CD14-positive monocyte (primary cell): ENCODE results near the gene PRKAB1. TPM values are rescaled to one million over a fixed set of nuclear protein-coding genes. Genes with fewer than 3 reads are reported as not detected.

Experiments
- DNase-seq, 3 donors: peaks; one replicate each; pipeline ENCODE4 v3.0.0-alpha.2; 2011 to 2022
- H2AFZ ChIP-seq: 2 replicates; pipeline ENCODE4 v1.6.0; 2012; ENCODE audit warnings: mild to moderate bottlenecking, low read depth, low read length, inconsistent platforms; ENCODE audit not compliant: insufficient read depth, poor library complexity, severe bottlenecking
- H3K27ac ChIP-seq, 2 donors: 1 replicate in 1 of 2; 2 replicates in 1 of 2; pipeline ENCODE4 v1.5.1; 2012 to 2013; ENCODE audit warnings: low read length in 2 of 2, control low read depth in 1 of 2, inconsistent platforms in 1 of 2, low read depth in 1 of 2, mild to moderate bottlenecking in 1 of 2
- H3K27me3 ChIP-seq, 2 donors: one replicate each; pipeline versions ENCODE4 v1.6.0 to v1.6.1; 2011 to 2013; ENCODE audit warnings: low read length in 2 of 2; ENCODE audit not compliant: control insufficient read depth in 2 of 2, insufficient read depth in 2 of 2
- H3K36me3 ChIP-seq, 2 donors: replicated peaks in 1 of 2; 1 replicate in 1 of 2; 2 replicates in 1 of 2; pipeline versions ENCODE4 v1.5.1 to v1.6.1; 2012 to 2013; ENCODE audit warnings: low read length in 2 of 2, control low read depth in 1 of 2, inconsistent platforms in 1 of 2, mild to moderate bottlenecking in 1 of 2; ENCODE audit not compliant: insufficient read depth in 2 of 2, control insufficient read depth in 1 of 2
- H3K4me1 ChIP-seq, 2 donors: 1 replicate in 1 of 2; 2 replicates in 1 of 2; pipeline versions ENCODE4 v1.5.1 to v1.6.1; 2012 to 2013; ENCODE audit warnings: low read length in 2 of 2, control low read depth in 1 of 2, inconsistent platforms in 1 of 2, mild to moderate bottlenecking in 1 of 2, moderate library complexity in 1 of 2; ENCODE audit not compliant: insufficient read depth in 2 of 2, control insufficient read depth in 1 of 2
- H3K4me2 ChIP-seq: replicated peaks from 2 replicates; pipeline ENCODE3; 2012; ENCODE audit warnings: low read length, moderate library complexity, mild to moderate bottlenecking; ENCODE audit not compliant: poor library complexity, severe bottlenecking; ENCODE audit errors: extremely low read depth
- H3K4me3 ChIP-seq, 3 experiments: fragments of 200-600 bp in 1 of 3; sonication (generic) in 1 of 3; replicated peaks in 1 of 3; 1 replicate in 2 of 3; 2 replicates in 1 of 3; pipeline ENCODE4 v1.5.1; 2011 to 2013; ENCODE audit warnings: low read length in 3 of 3, mild to moderate bottlenecking in 3 of 3, control low read depth in 2 of 3, low read depth in 2 of 3, inconsistent platforms in 1 of 3, moderate library complexity in 1 of 3
- H3K79me2 ChIP-seq: 2 replicates; pipeline ENCODE4 v1.6.0; 2012; ENCODE audit warnings: mild to moderate bottlenecking, control low read depth, inconsistent platforms, low read length, moderate library complexity; ENCODE audit not compliant: insufficient read depth
- H3K9ac ChIP-seq: 2 replicates; pipeline ENCODE4 v1.6.0; 2017; ENCODE audit warnings: low read length, mild to moderate bottlenecking; ENCODE audit not compliant: insufficient read depth, poor library complexity, severe bottlenecking
- H3K9me3 ChIP-seq, 2 donors: replicated peaks in 1 of 2; 1 replicate in 1 of 2; 2 replicates in 1 of 2; pipeline versions ENCODE4 v1.5.1 to v1.6.1; 2012 to 2013; ENCODE audit warnings: low read length in 2 of 2, control low read depth in 1 of 2; ENCODE audit not compliant: control insufficient read depth in 1 of 2, insufficient read depth in 1 of 2
- H4K20me1 ChIP-seq: 2 replicates; pipeline ENCODE4 v1.6.0; 2012; ENCODE audit warnings: mild to moderate bottlenecking, low read length, control low read depth, moderate library complexity; ENCODE audit not compliant: insufficient read depth
- H3K27ac Mint-ChIP-seq, 7 donors: one replicate each; pipeline ENCODE4 v1.8.0; 2020; ENCODE audit warnings: mild to moderate bottlenecking in 7 of 7, mixed read lengths in 7 of 7, moderate library complexity in 6 of 7, inconsistent platforms in 2 of 7
- H3K27me3 Mint-ChIP-seq, 3 donors: one replicate each; pipeline ENCODE4 v1.8.0; 2021 to 2022; ENCODE audit warnings: low read depth in 3 of 3, mild to moderate bottlenecking in 3 of 3, mixed read lengths in 3 of 3, moderate library complexity in 3 of 3, inconsistent platforms in 1 of 3
- H3K36me3 Mint-ChIP-seq, 2 donors: one replicate each; pipeline ENCODE4 v1.8.0; 2020; ENCODE audit warnings: mixed read lengths in 2 of 2, inconsistent platforms in 1 of 2, mild to moderate bottlenecking in 1 of 2
- H3K4me1 Mint-ChIP-seq: one replicate; pipeline ENCODE4 v1.8.0; 2020; ENCODE audit warnings: mild to moderate bottlenecking, mixed read lengths
- H3K4me3 Mint-ChIP-seq, 2 donors: one replicate each; pipeline ENCODE4 v1.8.0; 2020; ENCODE audit warnings: mild to moderate bottlenecking in 2 of 2, mixed read lengths in 2 of 2, moderate library complexity in 1 of 2
- H3K9me3 Mint-ChIP-seq, 7 donors: one replicate each; pipeline ENCODE4 v1.8.0; 2020 to 2022; ENCODE audit warnings: mixed read lengths in 7 of 7, mild to moderate bottlenecking in 6 of 7, moderate library complexity in 6 of 7, inconsistent platforms in 2 of 7
- CTCF ChIP-seq: fragments of 200-600 bp; IDR thresholded peaks from one replicate; pipeline ENCODE4 v1.8.0; 2022; ENCODE audit warnings: antibody characterized with exemption, mild to moderate bottlenecking
- WGBS: methylation state at CpG from one replicate; pipeline ENCODE4 v1.1.5; 2013; ENCODE audit warnings: missing lambda C conversion rate; ENCODE audit not compliant: insufficient coverage; 5-methylcytosine and 5-hydroxymethylcytosine counted together
- intact Hi-C, 2 donors: fragments of 100-400 bp; cut with micrococcal nuclease; formaldehyde crosslinking; loops; one replicate each; pipeline versions ENCODE4 v1.15.0 to v1.15.1; 2023
- polyA plus RNA-seq, 3 donors: library from polyadenylated mRNA; depleted of rRNA in 1 of 3; unstranded in 2 of 3; stranded (reverse) in 1 of 3; fragments of 300-500 nt in 2 of 3; fragments of >200 nt in 1 of 3; fragmentation: Illumina TruSeq in 2 of 3; gene quantifications; 1 replicate in 2 of 3; 2 replicates in 1 of 3; pipeline ENCODE4 v1.2.3, GENCODE V29; 2012 to 2021

Gene PRKAB1
- polyA plus RNA-seq, 3 donors, result 20.5 to 35.9 (median 23.0) TPM

- no peaks in the 10 kb centered on the region for H3K79me2 ChIP-seq
- H4K20me1 ChIP-seq, result no peaks in the 10 kb centered on the region
- WGBS, result 97% methylated on average over 4 of the region's 4 CpGs
- intact Hi-C loops, result no loop called here
- no peak overlapping the region for H3K4me2 ChIP-seq
- H3K36me3 Mint-ChIP-seq, result peaks cover 83 to 94% of the 10 kb centered on the region in 2 donors
- no peak overlapping the region for H3K9ac ChIP-seq
- no peak overlapping the region for H3K27ac ChIP-seq
- H3K9me3 Mint-ChIP-seq, result no peaks in the 10 kb centered on the region
- H3K27ac Mint-ChIP-seq, result peak overlapping the region in 2 of 7 donors; percentile 8 to 25
- TF ChIP-seq CTCF, result no peak
- peaks cover 67 to 100% of the 10 kb centered on the region in 2 donors for H3K36me3 ChIP-seq
- no peak overlapping the region for H2AFZ ChIP-seq
- no peaks in the 10 kb centered on the region for H3K27me3 ChIP-seq
- no peak overlapping the region for H3K4me3 Mint-ChIP-seq
- H3K9me3 ChIP-seq, result no peaks in the 10 kb centered on the region
- no peak for DNase-seq
- H3K4me1 Mint-ChIP-seq, result no peaks in the 10 kb centered on the region
- no peak overlapping the region for H3K4me3 ChIP-seq
- H3K4me1 ChIP-seq, result no peaks in the 10 kb centered on the region
- no peaks in the 10 kb centered on the region for H3K27me3 Mint-ChIP-seq
These were observed 43.8 kb downstream of the PRKAB1 start for GRCh38 chr12:119711693-119712092.

- Histone ChIP-seq H3K4me1 (no peaks in the 10 kb centered on the region), H3K9ac (no peak overlapping the region), H3K4me3 (no peak overlapping the region), H3K27me3 (no peaks in the 10 kb centered on the region), H3K4me2 (no peak overlapping the region), H3K36me3 (peaks cover 66 to 94% of the 10 kb centered on the region in 2 donors), H3K79me2 (no peaks in the 10 kb centered on the region), H3K9me3 (no peaks in the 10 kb centered on the region), H2AFZ (no peak overlapping the region), H3K27ac (no peak overlapping the region), H4K20me1 (no peaks in the 10 kb centered on the region)
- H3K4me3 Mint-ChIP-seq, result no peak overlapping the region
- no peak for TF ChIP-seq CTCF
- no peaks in the 10 kb centered on the region for H3K9me3 Mint-ChIP-seq
- DNase-seq, result no peak
- H3K27ac Mint-ChIP-seq, result no peak overlapping the region
- H3K27me3 Mint-ChIP-seq, result no peaks in the 10 kb centered on the region
- H3K36me3 Mint-ChIP-seq, result peaks cover 80 to 94% of the 10 kb centered on the region in 2 donors
- intact Hi-C loops, result no loop called here
- H3K4me1 Mint-ChIP-seq, result no peaks in the 10 kb centered on the region
- over 99% methylated on average over 11 of the region's 11 CpGs for WGBS
These were observed 44.8 kb downstream of the PRKAB1 start for GRCh38 chr12:119712721-119713120.
